Panc1 (cell line): Measurements from ENCODE around the gene MON1B. TPM values are rescaled to one million over a fixed set of nuclear protein-coding genes. Genes with fewer than 3 reads are reported as not detected.

ENCODE experiments used
- ATAC-seq: fragments of 200-7000 bp; cut with Tn5 transposase; 2 replicates; pipeline ENCODE4 v1.9.1; 2020; ENCODE audit warnings: mild to moderate bottlenecking, moderate library complexity
- BruUV-seq: library from RNA; stranded (reverse); fragments of 400-500 nt; replicated peaks from 2 replicates; lab custom pipeline; 2021; lab: Mats Ljungman, UMichigan
- CTCF ChIA-PET: fragments of 300-600 bp; sonication (Branson Sonifier 250); formaldehyde crosslinking; loops from one replicate; lab custom pipeline; 2022; ENCODE audit warnings: antibody characterized with exemption; lab: Charles Lee
- POLR2A ChIA-PET: fragments of 300-600 bp; sonication (Branson Sonifier 250); formaldehyde crosslinking; loops from one replicate; lab custom pipeline; 2022; ENCODE audit warnings: antibody characterized with exemption; lab: Charles Lee
- DNase-seq: peaks from one replicate; pipeline ENCODE4 v3.0.0-alpha.2; 2010; ENCODE audit warnings: low read depth, low spot score
- H3K27ac ChIP-seq: 2 replicates; pipeline ENCODE4 v1.5.1; 2011; ENCODE audit warnings: mild to moderate bottlenecking, low read length, inconsistent platforms
- H3K27me3 ChIP-seq: fragments of 200-500 bp; sonication (Bioruptor generic); 2 replicates; pipeline ENCODE4 v1.6.0; 2014; ENCODE audit warnings: low read length, inconsistent platforms; ENCODE audit not compliant: control insufficient read depth, insufficient read depth
- H3K36me3 ChIP-seq: fragments of 200-500 bp; sonication (Bioruptor generic); 2 replicates; pipeline ENCODE4 v1.5.1; 2014; ENCODE audit warnings: inconsistent platforms, mild to moderate bottlenecking, low read length, moderate library complexity; ENCODE audit not compliant: control insufficient read depth, insufficient read depth
- H3K4me1 ChIP-seq: 2 replicates; pipeline ENCODE4 v1.5.1; 2011; ENCODE audit warnings: inconsistent platforms, mild to moderate bottlenecking, low read length, moderate library complexity; ENCODE audit not compliant: control insufficient read depth, insufficient read depth
- H3K4me3 ChIP-seq, 2 experiments: 2 replicates each; pipeline ENCODE4 v1.5.1; 2011 to 2012; ENCODE audit warnings: low read depth in 2 of 2, low read length in 2 of 2, mild to moderate bottlenecking in 2 of 2, inconsistent platforms in 1 of 2, moderate library complexity in 1 of 2
- H3K9me3 ChIP-seq: fragments of 200-500 bp; sonication (Bioruptor generic); 2 replicates; pipeline ENCODE4 v1.5.1; 2014; ENCODE audit warnings: low read depth, mild to moderate bottlenecking, inconsistent platforms, low read length, moderate library complexity; ENCODE audit not compliant: control insufficient read depth, insufficient read depth
- CTCF ChIP-seq: fragments of 450-650 bp; IDR thresholded peaks from 2 replicates; pipeline ENCODE4 v1.5.1; 2017; ENCODE audit warnings: mild to moderate bottlenecking
- POLR2AphosphoS5 ChIP-seq: IDR thresholded peaks from 2 replicates; pipeline ENCODE4 v1.6.1; 2012; ENCODE audit warnings: mild to moderate bottlenecking, low read depth, low read length, moderate library complexity
- REST ChIP-seq, 2 experiments: IDR thresholded peaks; 2 replicates each; pipeline ENCODE4 v1.6.1; 2011 to 2012; ENCODE audit warnings: low read depth in 2 of 2, control low read depth in 1 of 2, low read length in 1 of 2, mild to moderate bottlenecking in 1 of 2, moderate library complexity in 1 of 2; ENCODE audit not compliant: insufficient read depth in 1 of 2
- SIN3A ChIP-seq: IDR thresholded peaks from 2 replicates; pipeline ENCODE4 v1.6.1; 2012; ENCODE audit warnings: low read depth, mild to moderate bottlenecking, low read length, moderate library complexity, borderline replicate concordance; ENCODE audit not compliant: insufficient read depth
- TCF7L2 ChIP-seq: IDR thresholded peaks from 2 replicates; pipeline ENCODE4 v1.6.1; 2011; ENCODE audit warnings: mild to moderate bottlenecking, low read depth, low read length, inconsistent platforms
- in situ Hi-C: cut with HindIII; loops from 2 replicates; pipeline ENCODE4 v1.10.0; 2016; ENCODE audit warnings: low sequenced_read_pairs, low pct_unique_long_range_greater_than_20kb
- intact Hi-C: fragments of 100-400 bp; cut with micrococcal nuclease; formaldehyde crosslinking; loops from one replicate; pipeline ENCODE4 v1.10.0; 2022; ENCODE audit not compliant: unreplicated experiment
- total RNA-seq: library from RNA; stranded (reverse); gene quantifications from one replicate; pipeline ENCODE4 v1.2.1, GENCODE V29; 2021; ENCODE audit not compliant: unreplicated experiment

MON1B gene
- total RNA-seq, 1 experiment from 2014 or later, result 62.9 TPM

GRCh38 chr16:77208382-77208781 is 17.4 kb downstream of the MON1B start:
- intact Hi-C loops (no loop called here), in situ Hi-C loops (no loop called here)
- 0 out of 2 replicates have a peak, but pooled peaks cover 4% of the 10 kb centered on the region for H3K4me1 ChIP-seq
- ChIA-PET POLR2A (no interaction called here), CTCF (no interaction called here)
- no TSS peak for BruUV-seq
- H3K27me3 ChIP-seq, result no peaks in the 10 kb centered on the region
- no peak overlapping the region for H3K4me3 ChIP-seq
- no peaks in the 10 kb centered on the region for H3K36me3 ChIP-seq
- TF ChIP-seq CTCF, result no peak
- TF ChIP-seq POLR2AphosphoS5, result no peak
- TF ChIP-seq TCF7L2, result no peak
- no peak for TF ChIP-seq REST (IDR thresholded peaks at IDR 0.05; ENCODE audit: insufficient read depth in 1 of 2, low read depth in 2 of 2, low read length in 1 of 2)
- no peak for TF ChIP-seq SIN3A
- DNase-seq, result no peak
- H3K27ac ChIP-seq, result no peak overlapping the region
- no peak for ATAC-seq
- H3K9me3 ChIP-seq, result no peaks in the 10 kb centered on the region

GRCh38 chr16:77211880-77212740 is 21.1 kb downstream of the MON1B start:
- ATAC-seq, result peak; percentile 78
- no peaks in the 10 kb centered on the region for H3K27me3 ChIP-seq
- in situ Hi-C loops (no loop called here), intact Hi-C loops (no loop called here)
- H3K9me3 ChIP-seq, result no peaks in the 10 kb centered on the region
- H3K4me1 ChIP-seq, result peaks cover 13% of the 10 kb centered on the region; the same call in 1 of the 2 replicates
- TF ChIP-seq SIN3A (0 out of 2 replicates have a peak, but pooled peaks have one; percentile 86), REST (IDR thresholded peaks at IDR 0.05; ENCODE audit: insufficient read depth in 1 of 2, low read depth in 2 of 2, low read length in 1 of 2) (no peak)
- ChIA-PET POLR2A (no interaction called here), CTCF (no interaction called here)
- H3K4me3 ChIP-seq, result peak overlapping the region; percentile 64
- H3K27ac ChIP-seq, result peak overlapping the region; percentile 70; the same call in 1 of the 2 replicates
- no peaks in the 10 kb centered on the region for H3K36me3 ChIP-seq
- DNase-seq, result no peak
- no TSS peak for BruUV-seq
